Esophagus squamous epithelium (tissue), 4 donors: ENCODE results near the gene ECEL1.

Experiments
- POLR2A ChIP-seq, 4 donors: fragments of 450-650 bp; IDR thresholded peaks; one replicate each; pipeline ENCODE4 v1.6.1; 2017; ENCODE audit warnings: antibody characterized with exemption in 4 of 4, mild to moderate bottlenecking in 4 of 4, moderate library complexity in 3 of 4
- TF ChIP-seq, protein P1 (sequence below), 6 experiments: fragments of 450-650 bp in 4 of 6; fragments of 200-600 bp in 2 of 6; sonication (generic) in 2 of 6; IDR thresholded peaks; one replicate each; pipeline ENCODE4 v1.5.1; 2016 to 2019; ENCODE audit warnings: antibody characterized with exemption in 6 of 6, mild to moderate bottlenecking in 4 of 6, moderate library complexity in 4 of 6

DNA sequence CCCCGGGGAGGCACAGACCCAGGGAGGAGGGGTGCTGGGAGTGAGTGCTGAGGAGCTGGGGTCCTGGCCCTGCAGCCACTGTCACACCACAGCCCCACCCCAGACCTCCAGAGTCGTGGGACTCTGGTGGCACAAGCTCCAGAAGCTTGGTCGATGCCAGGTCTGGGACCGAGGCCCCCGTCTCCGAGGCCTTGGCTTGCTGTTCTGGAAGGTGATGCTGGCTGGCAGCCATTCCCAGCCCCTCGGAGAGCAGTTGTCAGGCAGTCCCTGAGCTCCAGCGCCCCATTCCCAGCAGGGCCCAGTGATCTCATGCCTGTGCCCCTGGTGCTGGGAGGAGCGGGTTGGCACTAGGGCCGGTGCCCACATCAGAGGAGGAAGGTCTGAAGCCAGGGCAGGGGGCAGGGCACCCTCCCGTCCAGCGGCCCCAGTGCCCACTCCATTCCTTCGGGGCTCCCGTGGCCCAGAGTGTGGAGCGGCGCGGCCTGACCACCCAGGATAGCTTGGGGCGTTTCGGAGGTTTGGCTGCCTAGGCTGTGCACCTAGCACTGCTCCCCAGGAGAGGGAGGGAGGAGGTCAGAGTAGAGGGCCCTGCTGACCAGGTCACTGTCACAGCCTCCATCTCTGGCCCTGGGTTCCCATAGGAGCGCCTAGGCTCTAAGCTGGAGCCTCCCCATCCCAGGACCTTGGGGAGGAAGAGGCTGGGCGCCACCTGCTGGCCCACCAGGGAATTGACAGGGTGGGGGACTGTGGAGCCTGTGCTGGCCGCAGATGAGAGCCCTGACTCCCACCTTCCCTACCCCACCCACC lies 48.5 kb downstream of the ECEL1 start:
- TF ChIP-seq, protein P1, sequence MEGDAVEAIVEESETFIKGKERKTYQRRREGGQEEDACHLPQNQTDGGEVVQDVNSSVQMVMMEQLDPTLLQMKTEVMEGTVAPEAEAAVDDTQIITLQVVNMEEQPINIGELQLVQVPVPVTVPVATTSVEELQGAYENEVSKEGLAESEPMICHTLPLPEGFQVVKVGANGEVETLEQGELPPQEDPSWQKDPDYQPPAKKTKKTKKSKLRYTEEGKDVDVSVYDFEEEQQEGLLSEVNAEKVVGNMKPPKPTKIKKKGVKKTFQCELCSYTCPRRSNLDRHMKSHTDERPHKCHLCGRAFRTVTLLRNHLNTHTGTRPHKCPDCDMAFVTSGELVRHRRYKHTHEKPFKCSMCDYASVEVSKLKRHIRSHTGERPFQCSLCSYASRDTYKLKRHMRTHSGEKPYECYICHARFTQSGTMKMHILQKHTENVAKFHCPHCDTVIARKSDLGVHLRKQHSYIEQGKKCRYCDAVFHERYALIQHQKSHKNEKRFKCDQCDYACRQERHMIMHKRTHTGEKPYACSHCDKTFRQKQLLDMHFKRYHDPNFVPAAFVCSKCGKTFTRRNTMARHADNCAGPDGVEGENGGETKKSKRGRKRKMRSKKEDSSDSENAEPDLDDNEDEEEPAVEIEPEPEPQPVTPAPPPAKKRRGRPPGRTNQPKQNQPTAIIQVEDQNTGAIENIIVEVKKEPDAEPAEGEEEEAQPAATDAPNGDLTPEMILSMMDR (IDR thresholded peaks at IDR 0.05) = peak; percentile 14 to 56 (median 40)
- no peak for TF ChIP-seq POLR2A (IDR thresholded peaks at IDR 0.05)
